Measurements from ENCODE around the gene HERPUD1.

The HERPUD1 gene

GRCh38 chr16:56967733-56968132, 35.8 kb downstream of the HERPUD1 start:
- DNase-seq, result no peak
- H3K27ac ChIP-seq, result no peak overlapping the region
- intact Hi-C loops (cut with DNase I; ENCODE audit: low total_unique reads), result no loop called here

GRCh38 chr16:56969769-56970168, 37.8 kb downstream of the HERPUD1 start:
- intact Hi-C loops (cut with DNase I; ENCODE audit: low total_unique reads), result no loop called here
- no peak for TF ChIP-seq CTCF (IDR thresholded peaks at IDR 0.05)
- Histone ChIP-seq H3K9me3 (no peaks in the 10 kb centered on the region), H3K27me3 (no peaks in the 10 kb centered on the region), H3K4me1 (peaks cover 0 to 8% (median 2%) of the 10 kb centered on the region in 4 donors), H3K27ac (no peak overlapping the region), H3K4me3 (no peak overlapping the region), H3K36me3 (no peaks in the 10 kb centered on the region)
- DNase-seq, result no peak

More at GRCh38 chr16:56967733-56968132, 35.8 kb downstream of the HERPUD1 start:
- TF ChIP-seq CTCF (IDR thresholded peaks at IDR 0.05), result no peak
- no peaks in the 10 kb centered on the region for H3K27me3 ChIP-seq
- H3K4me1 ChIP-seq, result peaks cover 0 to 8% (median 6%) of the 10 kb centered on the region in 4 donors
- no peak overlapping the region for H3K4me3 ChIP-seq
- H3K9me3 ChIP-seq, result no peaks in the 10 kb centered on the region
- H3K36me3 ChIP-seq, result no peaks in the 10 kb centered on the region

DNA sequence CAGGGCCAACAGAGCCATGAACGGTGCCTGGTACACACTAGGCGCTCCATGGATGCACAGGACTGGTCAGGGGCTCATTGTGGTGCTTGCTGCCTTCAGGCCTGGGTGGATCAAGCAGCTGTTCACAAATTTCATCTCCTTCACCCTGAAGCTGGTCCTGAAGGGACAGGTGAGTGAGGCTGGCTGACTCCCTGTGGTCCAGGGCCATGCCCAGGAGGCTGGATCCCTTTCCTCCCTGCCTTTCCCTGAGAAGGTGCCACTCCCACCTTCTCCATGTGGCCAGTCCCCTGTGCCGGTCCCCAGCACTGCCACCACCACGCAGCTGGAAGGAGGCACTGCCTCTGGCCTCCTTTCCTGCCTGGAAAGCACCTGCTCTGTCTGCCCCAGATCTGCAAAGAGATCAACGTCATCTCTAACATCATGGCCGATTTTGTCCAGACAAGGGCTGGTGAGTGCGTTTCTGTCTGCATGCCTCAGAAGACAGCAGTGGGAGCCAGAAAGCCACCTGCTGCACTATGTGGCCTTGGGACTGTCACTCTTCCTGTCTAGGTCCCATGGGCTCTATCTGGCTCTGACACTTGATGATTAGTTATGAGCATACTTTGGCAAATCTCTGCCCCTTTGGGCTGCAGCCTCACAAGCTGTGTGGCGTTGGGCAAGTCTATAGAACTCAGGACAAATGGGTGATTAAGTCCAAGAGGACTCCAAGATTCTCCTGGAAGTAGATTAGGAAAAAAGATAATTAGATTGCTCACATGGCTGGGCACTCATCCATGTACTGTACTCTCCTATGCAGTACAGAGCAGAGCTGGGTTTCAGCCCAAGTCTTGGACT, 39.2 kb downstream of the HERPUD1 start:
- H3K4me1 ChIP-seq, result peaks cover 0 to under 1% (median 0%) of the 10 kb centered on the region in 4 donors
- no peaks in the 10 kb centered on the region for H3K27me3 ChIP-seq
- no peak overlapping the region for H3K4me3 ChIP-seq
- H3K36me3 ChIP-seq, result no peaks in the 10 kb centered on the region
- intact Hi-C loops (cut with DNase I; ENCODE audit: low total_unique reads), result no loop called here
- no peak for TF ChIP-seq CTCF (IDR thresholded peaks at IDR 0.05)
- DNase-seq, result no peak
- H3K27ac ChIP-seq, result no peak overlapping the region
- H3K9me3 ChIP-seq, result no peaks in the 10 kb centered on the region

- H3K4me1 ChIP-seq, result no peaks in the 10 kb centered on the region
- no peak for TF ChIP-seq CTCF (IDR thresholded peaks at IDR 0.05)
- H3K27ac ChIP-seq, result no peak overlapping the region
- no peak for DNase-seq
- H3K9me3 ChIP-seq, result no peaks in the 10 kb centered on the region
- no peaks in the 10 kb centered on the region for H3K27me3 ChIP-seq
- no peaks in the 10 kb centered on the region for H3K36me3 ChIP-seq
- H3K4me3 ChIP-seq, result no peak overlapping the region
- intact Hi-C loops (cut with DNase I; ENCODE audit: low total_unique reads), result no loop called here
Measured at GRCh38 chr16:56971768-56972043, 39.8 kb downstream of the HERPUD1 start.

GRCh38 chr16:56972403-56973293, 40.7 kb downstream of the HERPUD1 start:
- Histone ChIP-seq H3K27me3 (no peaks in the 10 kb centered on the region), H3K4me3 (no peak overlapping the region), H3K27ac (no peak overlapping the region), H3K36me3 (no peaks in the 10 kb centered on the region), H3K4me1 (no peaks in the 10 kb centered on the region), H3K9me3 (no peaks in the 10 kb centered on the region)
- DNase-seq, result no peak
- no peak for TF ChIP-seq CTCF (IDR thresholded peaks at IDR 0.05)
- intact Hi-C loops (cut with DNase I; ENCODE audit: low total_unique reads), result no loop called here
